Parathyroid adenoma (tissue), 2 donors: ENCODE results near the gene GPER1.

Experiments used
- H2AFZ ChIP-seq: fragments of 300-600 bp; sonication (generic); one replicate; pipeline ENCODE4 v1.7.0; 2017; ENCODE audit warnings: antibody characterized with exemption, mild to moderate bottlenecking
- H3K27ac ChIP-seq: fragments of 300-600 bp; sonication (generic); one replicate; pipeline ENCODE4 v1.7.0; 2017
- H3K27me3 ChIP-seq: fragments of 300-600 bp; sonication (generic); one replicate; pipeline ENCODE4 v1.7.0; 2017; ENCODE audit warnings: low read length; ENCODE audit not compliant: control insufficient read depth, insufficient read depth
- H3K36me3 ChIP-seq: fragments of 300-600 bp; sonication (generic); one replicate; pipeline ENCODE4 v1.7.0; 2017; ENCODE audit warnings: low read length; ENCODE audit not compliant: control insufficient read depth, insufficient read depth
- H3K4me1 ChIP-seq: fragments of 300-600 bp; sonication (generic); one replicate; pipeline ENCODE4 v1.7.0; 2017; ENCODE audit warnings: control low read depth
- H3K4me2 ChIP-seq: fragments of 300-600 bp; sonication (generic); one replicate; pipeline ENCODE4 v1.7.0; 2017; ENCODE audit warnings: low read length
- H3K4me3 ChIP-seq: fragments of 300-600 bp; sonication (generic); one replicate; pipeline ENCODE4 v1.7.0; 2017; ENCODE audit warnings: low read depth, low read length
- H3K79me2 ChIP-seq: fragments of 300-600 bp; sonication (generic); one replicate; pipeline ENCODE4 v1.7.0; 2017; ENCODE audit warnings: control low read depth
- H3K9ac ChIP-seq: fragments of 300-600 bp; sonication (generic); one replicate; pipeline ENCODE4 v1.7.0; 2017; ENCODE audit warnings: mild to moderate bottlenecking
- H3K9me3 ChIP-seq: fragments of 300-600 bp; sonication (generic); one replicate; pipeline ENCODE4 v1.7.0; 2017; ENCODE audit warnings: low read length; ENCODE audit not compliant: control insufficient read depth
- CTCF ChIP-seq: fragments of 300-600 bp; sonication (generic); IDR thresholded peaks from one replicate; pipeline ENCODE4 v1.7.0; 2017; ENCODE audit warnings: antibody characterized with exemption, mild to moderate bottlenecking
- donor health status: primary hyperparathyroidism.

Gene GPER1

GRCh38 chr7:1109581-1110310 is 21.8 kb downstream of the GPER1 start:
- H3K36me3 ChIP-seq = no peaks in the 10 kb centered on the region
- no peaks in the 10 kb centered on the region for H3K9me3 ChIP-seq
- no peak overlapping the region for H3K9ac ChIP-seq
- no peak for TF ChIP-seq CTCF
- no peak overlapping the region for H3K4me2 ChIP-seq
- H3K27me3 ChIP-seq = no peaks in the 10 kb centered on the region
- H3K79me2 ChIP-seq = peaks cover 42% of the 10 kb centered on the region
- H2AFZ ChIP-seq = no peak overlapping the region
- H3K4me3 ChIP-seq = no peak overlapping the region
- H3K27ac ChIP-seq = no peak overlapping the region
- no peaks in the 10 kb centered on the region for H3K4me1 ChIP-seq

GRCh38 chr7:1110358-1110757 is 22.4 kb downstream of the GPER1 start:
- Histone ChIP-seq H3K9me3 (no peaks in the 10 kb centered on the region), H3K4me3 (no peak overlapping the region), H3K27ac (no peak overlapping the region), H3K79me2 (peaks cover 40% of the 10 kb centered on the region), H3K36me3 (no peaks in the 10 kb centered on the region), H3K4me1 (no peaks in the 10 kb centered on the region), H3K27me3 (no peaks in the 10 kb centered on the region), H3K9ac (no peak overlapping the region), H3K4me2 (no peak overlapping the region), H2AFZ (no peak overlapping the region)
- TF ChIP-seq CTCF = no peak

- Histone ChIP-seq H3K9ac (no peak overlapping the region), H3K79me2 (peaks cover 45% of the 10 kb centered on the region), H2AFZ (no peak overlapping the region), H3K36me3 (no peaks in the 10 kb centered on the region), H3K27ac (no peak overlapping the region), H3K4me1 (no peaks in the 10 kb centered on the region), H3K27me3 (no peaks in the 10 kb centered on the region), H3K9me3 (no peaks in the 10 kb centered on the region), H3K4me2 (no peak overlapping the region), H3K4me3 (no peak overlapping the region)
- TF ChIP-seq CTCF = no peak
These were observed 23.2 kb downstream of the GPER1 start for GRCh38 chr7:1111156-1111555.

- no peaks in the 10 kb centered on the region for H3K4me1 ChIP-seq
- H3K4me3 ChIP-seq = no peak overlapping the region
- no peak overlapping the region for H3K9ac ChIP-seq
- no peak overlapping the region for H3K4me2 ChIP-seq
- TF ChIP-seq CTCF = no peak
- H3K27ac ChIP-seq = no peak overlapping the region
- H3K79me2 ChIP-seq = peaks cover 39% of the 10 kb centered on the region
- H3K36me3 ChIP-seq = no peaks in the 10 kb centered on the region
- H3K9me3 ChIP-seq = no peaks in the 10 kb centered on the region
- no peaks in the 10 kb centered on the region for H3K27me3 ChIP-seq
- no peak overlapping the region for H2AFZ ChIP-seq
These were observed 24.2 kb downstream of the GPER1 start for GRCh38 chr7:1112109-1112508.
